HG03175 (cell line): ENCODE data around the gene ING2.
"Not testable (repeated sequence)": the region's sequence is repeated elsewhere in the genome, so short reads cannot be mapped to it uniquely, and the experiment has no call there.

Source experiments
- ATAC-seq: cut with Tn5 transposase; IDR thresholded peaks from one replicate; pipeline ENCODE4 v1.9.1; 2021; ENCODE audit warnings: mild to moderate bottlenecking, moderate library complexity; ENCODE audit not compliant: unreplicated experiment

The ING2 gene

DNA sequence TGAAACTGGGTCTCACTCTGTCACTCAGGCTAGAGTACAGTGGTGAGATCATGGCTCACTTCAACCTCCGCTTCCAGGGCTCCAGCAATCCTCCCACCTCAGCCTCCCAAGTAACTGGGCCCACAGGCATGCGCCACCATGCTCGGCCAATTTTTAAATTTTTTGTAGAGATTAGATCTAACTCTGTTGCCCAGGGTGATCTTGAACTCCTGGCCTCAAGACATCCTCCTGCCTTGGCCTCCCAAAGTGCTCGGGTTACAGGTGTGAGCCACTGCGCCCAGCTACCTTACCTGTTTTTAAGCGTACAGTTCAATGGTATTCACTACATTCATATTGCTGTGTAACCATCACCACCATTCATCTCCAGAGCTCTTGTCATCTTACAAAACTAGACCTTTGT lies 41.5 kb downstream of the ING2 start:
- ATAC-seq, result no peak

DNA sequence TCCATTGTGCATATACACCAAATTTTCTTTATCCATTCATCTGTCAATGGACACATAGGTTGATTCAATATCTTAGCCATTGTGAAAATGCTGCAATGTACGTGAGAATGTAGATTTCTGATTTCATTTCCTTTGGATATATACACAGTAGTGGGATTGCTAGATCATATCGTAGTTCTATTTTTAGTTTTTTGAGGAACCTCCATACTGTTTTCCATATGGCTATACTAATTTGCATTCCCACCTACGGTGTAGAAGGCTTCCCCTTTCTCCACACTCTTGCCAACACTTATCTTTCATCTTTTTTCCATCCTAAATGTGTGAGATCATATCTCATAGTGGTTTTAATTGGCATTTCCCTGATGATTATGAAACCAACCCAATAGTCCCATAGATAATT lies 43.4 kb downstream of the ING2 start:
- ATAC-seq, result no peak

DNA sequence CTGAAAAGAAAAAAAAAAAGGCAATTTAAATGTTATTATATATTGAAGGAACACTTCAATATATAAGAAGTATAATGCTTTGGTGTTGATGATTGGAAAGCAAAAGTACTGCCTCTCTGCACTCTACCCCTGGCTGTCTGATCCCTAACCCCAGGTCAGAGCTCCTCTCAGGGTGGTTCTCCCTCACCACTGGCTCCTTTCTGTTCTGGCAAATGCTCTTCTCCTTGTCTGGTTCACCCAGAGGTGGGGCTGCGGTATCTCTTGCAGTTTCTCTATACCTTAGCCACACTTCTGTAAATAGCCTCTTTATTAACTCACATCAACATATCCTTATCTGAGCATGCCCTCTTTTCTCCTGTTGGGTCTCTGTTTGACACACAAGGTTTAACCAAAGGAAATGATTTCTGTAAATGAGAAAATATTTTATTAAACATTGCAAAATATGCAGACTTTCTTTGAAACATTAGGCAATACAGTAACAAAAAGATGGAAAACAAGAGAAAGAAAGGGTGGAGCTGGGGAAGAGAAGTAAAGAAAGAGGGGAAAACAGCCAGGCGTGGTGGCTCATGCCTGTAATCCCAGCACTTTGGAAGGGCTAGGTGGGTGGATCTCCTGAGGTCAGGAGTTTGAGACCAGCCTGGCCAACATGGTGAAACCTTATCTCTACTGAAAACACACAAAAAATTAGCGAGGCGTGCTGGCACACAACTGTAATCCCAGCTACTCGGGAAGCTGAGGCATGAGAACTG lies 45.7 kb downstream of the ING2 start:
- no peak for ATAC-seq

DNA sequence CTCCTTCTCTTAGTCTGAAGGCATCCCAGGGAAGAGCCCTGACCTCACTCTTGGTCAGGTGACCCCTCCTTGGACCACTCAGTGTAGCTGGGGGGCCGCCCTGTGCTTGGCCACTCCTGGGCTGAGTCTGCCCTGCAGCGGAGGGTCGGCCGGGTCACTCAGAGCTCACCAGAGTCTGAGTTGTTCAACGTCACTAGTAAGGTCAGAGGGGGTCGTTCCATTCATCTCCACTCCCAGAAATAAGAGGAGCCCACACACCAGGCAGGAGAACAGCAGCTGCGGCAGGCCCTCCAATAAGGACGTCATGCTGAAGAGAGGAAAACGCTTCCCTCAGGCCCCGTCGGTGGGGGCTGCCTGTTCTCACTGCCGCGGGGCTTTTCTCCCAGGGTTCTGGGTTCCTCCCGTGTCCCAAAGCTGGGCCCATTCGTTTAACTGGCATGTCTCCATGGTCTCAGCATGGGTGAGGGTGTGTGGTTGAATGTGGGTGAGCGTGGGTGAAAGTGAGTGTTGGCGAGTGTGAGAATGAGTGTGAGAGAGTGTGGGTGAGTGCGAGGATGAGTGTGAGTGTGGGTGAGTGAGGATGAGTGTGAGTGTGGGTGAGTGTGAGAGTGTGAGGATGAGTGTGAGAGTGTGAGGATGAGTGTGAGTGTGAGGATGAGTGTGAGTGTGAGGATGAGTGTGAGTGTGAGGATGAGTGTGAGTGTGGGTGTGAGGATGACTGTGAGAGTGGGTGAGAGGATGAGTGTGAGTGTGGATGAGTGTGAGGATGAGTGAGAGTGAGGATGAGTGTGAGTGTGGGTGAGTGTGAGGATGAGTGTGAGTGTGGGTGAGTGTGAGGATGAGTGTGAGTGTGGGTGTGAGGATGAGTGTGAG lies 47.7 kb downstream of the ING2 start:
- no peak for ATAC-seq

DNA sequence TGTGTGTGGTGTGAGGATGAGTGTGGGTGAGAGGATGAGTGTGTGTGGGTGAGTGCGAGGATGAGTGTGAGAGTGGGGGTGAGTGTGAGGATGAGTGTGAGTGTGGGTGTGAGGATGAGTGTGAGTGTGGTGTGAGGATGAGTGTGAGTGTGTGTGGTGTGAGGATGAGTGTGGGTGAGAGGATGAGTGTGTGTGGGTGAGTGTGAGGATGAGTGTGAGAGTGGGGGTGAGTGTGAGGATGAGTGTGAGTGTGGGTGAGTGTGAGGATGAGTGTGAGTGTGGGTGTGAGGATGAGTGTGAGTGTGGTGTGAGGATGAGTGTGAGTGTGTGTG lies 48.3 kb downstream of the ING2 start:
- not testable (repeated sequence) for ATAC-seq

DNA sequence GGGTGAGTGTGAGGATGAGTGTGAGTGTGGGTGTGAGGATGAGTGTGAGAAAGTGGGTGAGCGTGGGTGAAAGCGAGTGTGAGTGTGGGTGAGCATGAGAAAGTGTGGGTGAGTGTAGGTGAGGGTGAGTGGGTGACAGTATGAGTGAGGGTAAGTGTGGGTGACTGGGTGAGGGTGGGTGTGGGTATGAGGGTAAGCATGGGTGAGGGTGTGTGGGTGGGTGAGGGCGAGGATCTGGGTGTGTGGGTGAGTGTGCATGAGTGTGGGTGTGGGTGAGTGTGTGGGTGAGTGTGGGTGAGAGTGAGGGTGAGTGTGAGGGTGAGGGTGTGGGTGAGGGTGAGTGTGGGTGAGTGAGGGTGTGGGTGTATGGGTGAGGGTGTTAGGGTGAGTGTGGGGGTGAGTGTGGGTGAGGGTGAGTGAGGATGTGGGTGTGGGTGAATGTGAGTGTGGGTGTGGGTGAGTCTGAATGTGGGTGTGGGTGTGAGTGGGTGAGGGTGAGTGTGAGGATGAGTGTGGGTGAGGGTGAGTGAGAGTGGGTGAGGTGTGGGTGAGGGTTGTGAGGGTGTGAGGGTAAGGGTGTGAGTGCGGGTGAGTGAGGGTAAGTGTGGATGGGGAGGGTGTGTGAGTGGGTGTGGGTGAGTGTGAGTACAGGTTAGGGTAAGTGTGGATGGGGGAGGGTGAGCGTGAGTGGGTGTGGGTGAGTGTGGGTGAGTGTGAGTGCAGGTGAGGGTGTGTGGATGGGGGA lies 48.9 kb downstream of the ING2 start:
- no peak for ATAC-seq

DNA sequence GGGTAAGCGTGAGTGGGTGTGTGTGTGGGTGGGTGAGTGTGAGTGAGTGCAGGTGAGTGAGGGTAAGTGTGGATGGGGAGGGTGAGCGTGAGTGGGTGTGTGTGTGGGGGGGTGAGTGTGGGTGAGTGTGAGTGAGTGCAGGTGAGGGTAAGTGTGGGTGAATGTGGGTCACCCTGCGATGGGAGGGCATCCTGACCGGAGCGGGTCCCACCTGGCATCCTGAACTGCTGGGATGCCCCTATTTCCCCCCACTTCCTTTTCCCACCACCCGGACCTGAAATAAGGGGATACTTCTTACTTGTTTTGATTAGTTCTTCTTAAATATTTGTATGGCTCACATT lies 49.5 kb downstream of the ING2 start:
- no peak for ATAC-seq

DNA sequence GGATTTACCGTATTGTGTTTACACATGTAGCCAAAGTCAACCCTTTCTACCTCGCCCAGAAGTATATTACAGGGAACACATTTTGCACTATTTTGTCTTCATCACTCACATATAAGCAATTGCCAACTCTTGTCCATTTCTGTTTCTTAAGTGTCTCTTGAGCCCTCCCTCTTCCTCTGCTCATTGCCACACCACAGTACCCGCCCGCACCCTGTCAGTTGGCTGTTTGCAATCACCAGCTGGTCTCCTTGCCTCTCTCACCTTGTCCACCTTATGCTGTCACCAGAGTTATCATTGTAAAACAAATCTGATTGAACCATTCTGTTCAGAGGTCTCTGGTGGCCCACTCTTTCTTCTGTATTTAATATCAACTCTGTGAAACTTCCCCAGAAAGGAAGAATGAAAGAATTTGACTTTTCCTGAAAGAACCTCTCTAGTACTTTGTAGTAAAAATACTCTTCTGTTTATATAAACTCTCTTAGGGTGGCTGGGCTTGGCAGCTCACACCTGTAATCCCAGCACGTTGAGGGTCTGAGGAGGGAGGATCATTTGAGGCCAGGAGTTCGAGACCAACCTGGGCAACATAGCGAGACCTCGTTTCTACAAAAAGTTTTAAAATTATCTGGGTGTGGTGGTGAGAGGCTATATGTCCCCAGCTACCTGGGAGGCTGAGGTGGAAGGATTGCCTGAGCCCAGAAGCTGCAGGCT lies 50.2 kb downstream of the ING2 start:
- no peak for ATAC-seq

DNA sequence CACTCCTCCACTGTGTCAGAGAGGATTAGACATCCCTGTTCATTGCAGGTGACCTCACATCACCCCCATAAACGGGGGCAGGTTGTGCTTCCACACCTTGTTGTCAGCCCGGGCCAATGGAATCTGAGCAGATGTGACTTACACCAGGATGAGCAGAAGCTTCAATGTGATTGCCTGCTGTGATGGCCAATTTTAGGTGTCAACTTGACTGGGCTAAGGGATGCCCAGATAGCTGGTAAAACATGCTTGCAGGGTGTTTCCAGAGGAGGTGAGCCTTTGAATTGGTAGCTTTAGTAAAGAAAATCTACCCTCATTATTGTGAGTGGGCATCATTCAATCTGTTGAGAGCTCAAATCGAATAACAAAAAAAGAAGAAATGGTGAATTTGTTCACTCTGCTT lies 52.1 kb downstream of the ING2 start:
- ATAC-seq, result no peak

DNA sequence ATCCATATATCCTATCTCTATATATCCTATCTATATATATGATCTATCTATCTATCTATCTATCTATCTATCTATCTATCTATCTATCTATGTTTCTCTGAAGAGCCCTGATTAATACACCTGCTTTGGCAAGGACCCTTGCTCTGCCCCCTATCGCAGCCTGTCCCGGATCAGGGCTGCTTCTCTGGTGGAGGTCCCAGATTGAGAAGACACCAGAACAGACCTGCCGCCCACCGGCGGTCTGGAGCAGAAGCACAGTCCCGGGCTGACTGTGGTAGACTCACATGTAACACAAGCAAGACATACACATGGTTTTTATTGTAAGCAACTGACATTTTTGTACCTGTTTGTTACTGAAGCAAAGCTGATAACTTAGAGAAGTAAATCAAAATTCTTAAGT lies 52.8 kb downstream of the ING2 start:
- ATAC-seq, result no peak

DNA sequence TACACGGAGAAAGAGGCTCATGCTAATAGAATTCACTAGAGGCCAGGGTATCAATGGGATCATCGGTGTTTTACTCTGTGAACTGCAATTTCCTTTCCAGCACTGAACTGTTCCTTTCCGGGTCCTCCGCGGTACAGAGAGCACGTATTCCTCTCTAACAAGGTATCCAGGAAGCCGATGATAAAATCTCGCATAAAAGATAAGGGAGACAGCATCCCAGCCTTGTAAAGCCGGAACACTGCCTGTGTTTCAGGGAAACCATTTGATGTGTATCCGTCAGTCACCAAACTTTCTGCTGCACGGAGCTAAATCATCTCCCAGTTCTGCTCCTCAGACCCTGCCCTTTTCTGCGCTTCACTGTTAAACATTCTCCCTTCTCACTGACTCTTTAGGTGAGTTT lies 54.0 kb downstream of the ING2 start:
- no peak for ATAC-seq

DNA sequence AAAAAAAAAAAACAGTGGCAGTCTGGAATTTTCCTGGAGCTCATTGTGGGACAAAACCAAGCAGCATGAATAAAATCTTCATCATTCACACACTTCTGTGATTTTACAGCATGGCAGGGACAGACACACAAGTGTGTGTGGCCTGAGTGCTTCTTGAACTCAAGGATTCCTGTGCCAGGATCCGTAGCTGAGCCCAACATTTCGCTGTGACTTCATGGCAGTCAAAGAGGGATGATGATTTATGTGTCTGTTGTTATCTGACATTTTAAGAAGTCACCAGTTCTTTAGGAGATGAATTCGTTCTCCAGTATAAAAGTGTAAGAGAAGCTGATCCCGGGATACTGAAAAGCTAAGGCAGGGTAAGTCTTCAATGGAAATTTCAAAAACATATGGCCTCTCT lies 57.0 kb downstream of the ING2 start:
- ATAC-seq, result no peak
